GM23338 (cell line): ENCODE data around the gene MRPL1.

Source experiments
- CREB1 ChIP-seq: fragments of 250-450 bp; sonication (Bioruptor Pico); IDR thresholded peaks from 2 replicates; pipeline ENCODE4 v1.5.0; 2020; ENCODE audit warnings: low read depth, mild to moderate bottlenecking, moderate library complexity
- EZH2 ChIP-seq: fragments of 200-600 bp; sonication (generic); IDR thresholded peaks from one replicate; pipeline ENCODE4 v1.8.0; 2017; ENCODE audit warnings: antibody characterized with exemption, mild to moderate bottlenecking, low read depth; ENCODE audit not compliant: unreplicated experiment
- EZH2phosphoT487 ChIP-seq: fragments of 200-600 bp; sonication (generic); IDR thresholded peaks from one replicate; pipeline ENCODE4 v1.8.1; 2018; ENCODE audit warnings: antibody characterized with exemption; ENCODE audit not compliant: unreplicated experiment
- POLR2AphosphoS5 ChIP-seq: IDR thresholded peaks from 2 replicates; pipeline ENCODE4 v1.6.1; 2016; ENCODE audit warnings: antibody characterized with exemption, low read depth
- ZNF114 ChIP-seq: fragments of 250-450 bp; sonication (Bioruptor Pico); IDR thresholded peaks from 2 replicates; pipeline ENCODE4 v1.5.0; 2020; ENCODE audit warnings: mild to moderate bottlenecking, moderate library complexity
- TF ChIP-seq, protein P1 (sequence below), 2 experiments: fragments of 200-600 bp in 1 of 2; sonication (generic) in 1 of 2; conservative IDR thresholded peaks; 2 replicates each; pipeline versions ENCODE4 v1.5.1 to v1.6.1; 2016 to 2017; ENCODE audit warnings: antibody characterized with exemption in 2 of 2, low read depth in 2 of 2, mild to moderate bottlenecking in 2 of 2, moderate library complexity in 1 of 2

DNA sequence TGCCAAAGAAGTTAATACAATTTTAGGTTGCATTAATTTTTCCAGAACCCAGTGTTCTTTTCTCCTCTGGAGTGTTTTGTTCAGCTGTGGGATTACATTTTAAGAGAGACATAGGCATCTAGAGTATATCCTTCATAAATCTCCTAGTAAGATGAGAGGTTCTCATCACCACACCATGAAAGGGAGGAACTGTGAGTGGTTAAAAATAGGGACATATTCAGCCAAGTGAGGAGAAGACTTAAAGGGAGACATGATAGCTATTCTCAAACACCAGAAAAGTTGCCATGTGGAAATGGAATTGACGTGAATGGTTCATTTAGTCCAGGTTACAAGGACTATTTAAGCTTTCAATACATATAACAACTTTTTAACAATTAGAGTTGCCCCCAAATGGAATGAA is 6.5 kb upstream of the MRPL1 start:
- no peak for TF ChIP-seq POLR2AphosphoS5
- TF ChIP-seq, protein P1, sequence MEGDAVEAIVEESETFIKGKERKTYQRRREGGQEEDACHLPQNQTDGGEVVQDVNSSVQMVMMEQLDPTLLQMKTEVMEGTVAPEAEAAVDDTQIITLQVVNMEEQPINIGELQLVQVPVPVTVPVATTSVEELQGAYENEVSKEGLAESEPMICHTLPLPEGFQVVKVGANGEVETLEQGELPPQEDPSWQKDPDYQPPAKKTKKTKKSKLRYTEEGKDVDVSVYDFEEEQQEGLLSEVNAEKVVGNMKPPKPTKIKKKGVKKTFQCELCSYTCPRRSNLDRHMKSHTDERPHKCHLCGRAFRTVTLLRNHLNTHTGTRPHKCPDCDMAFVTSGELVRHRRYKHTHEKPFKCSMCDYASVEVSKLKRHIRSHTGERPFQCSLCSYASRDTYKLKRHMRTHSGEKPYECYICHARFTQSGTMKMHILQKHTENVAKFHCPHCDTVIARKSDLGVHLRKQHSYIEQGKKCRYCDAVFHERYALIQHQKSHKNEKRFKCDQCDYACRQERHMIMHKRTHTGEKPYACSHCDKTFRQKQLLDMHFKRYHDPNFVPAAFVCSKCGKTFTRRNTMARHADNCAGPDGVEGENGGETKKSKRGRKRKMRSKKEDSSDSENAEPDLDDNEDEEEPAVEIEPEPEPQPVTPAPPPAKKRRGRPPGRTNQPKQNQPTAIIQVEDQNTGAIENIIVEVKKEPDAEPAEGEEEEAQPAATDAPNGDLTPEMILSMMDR (conservative IDR thresholded peaks at IDR 0.05; ENCODE audit: low read depth in 2 of 2) = no peak
- TF ChIP-seq ZNF114 (CRISPR knock-in tag) = no peak
- no peak for TF ChIP-seq CREB1 (CRISPR knock-in tag)
- no peak for TF ChIP-seq EZH2
- no peak for TF ChIP-seq EZH2phosphoT487
